Smooth muscle cell (in vitro differentiated cells): Measurements from ENCODE around the gene SND1. TPM values are rescaled to one million over a fixed set of nuclear protein-coding genes. Genes with fewer than 3 reads are reported as not detected.

ENCODE experiments used
- DNase-seq: peaks from one replicate; lab custom pipeline; 2025; ENCODE audit not compliant: unreplicated experiment; lab: John Stamatoyannopoulos, UW
- H2AFZ ChIP-seq: fragments of 200-600 bp; sonication (generic); 2 replicates; pipeline ENCODE4 v1.6.0; 2016; ENCODE audit warnings: antibody characterized with exemption, low read depth, mild to moderate bottlenecking
- H3F3A ChIP-seq: fragments of 200-600 bp; sonication (generic); 2 replicates; pipeline ENCODE4 v1.6.0; 2017; ENCODE audit warnings: antibody characterized with exemption, low read depth
- H3K27ac ChIP-seq: fragments of 200-600 bp; sonication (generic); 2 replicates; pipeline ENCODE4 v1.5.1; 2016; ENCODE audit warnings: low read depth, mild to moderate bottlenecking
- H3K27me3 ChIP-seq: fragments of 200-600 bp; sonication (generic); 2 replicates; pipeline ENCODE4 v1.6.1; 2016; ENCODE audit warnings: low read depth, mild to moderate bottlenecking
- H3K36me3 ChIP-seq: fragments of 200-600 bp; sonication (generic); 2 replicates; pipeline ENCODE4 v1.5.1; 2016; ENCODE audit warnings: low read depth
- H3K4me1 ChIP-seq: fragments of 200-600 bp; sonication (generic); 2 replicates; pipeline ENCODE4 v1.5.1; 2016; ENCODE audit warnings: low read depth
- H3K4me2 ChIP-seq: fragments of 200-600 bp; sonication (generic); 2 replicates; pipeline ENCODE4 v1.6.0; 2016; ENCODE audit warnings: mild to moderate bottlenecking
- H3K4me3 ChIP-seq: fragments of 200-600 bp; sonication (generic); 2 replicates; pipeline ENCODE4 v1.5.1; 2016; ENCODE audit warnings: mild to moderate bottlenecking
- H3K79me2 ChIP-seq: fragments of 200-600 bp; sonication (generic); 2 replicates; pipeline ENCODE4 v1.6.0; 2016; ENCODE audit warnings: low read depth, mild to moderate bottlenecking
- H3K9ac ChIP-seq: fragments of 200-600 bp; sonication (generic); 2 replicates; pipeline ENCODE4 v1.6.0; 2016; ENCODE audit warnings: low read depth
- H3K9me3 ChIP-seq: fragments of 200-600 bp; sonication (generic); replicated peaks from 2 replicates; pipeline ENCODE4 v1.5.1; 2016; ENCODE audit warnings: low read depth
- H4K20me1 ChIP-seq: fragments of 200-600 bp; sonication (generic); 2 replicates; pipeline ENCODE4 v1.6.0; 2016; ENCODE audit warnings: low read depth
- CTCF ChIP-seq: fragments of 200-600 bp; sonication (generic); IDR thresholded peaks from 2 replicates; pipeline ENCODE4 v1.5.1; 2017; ENCODE audit warnings: borderline replicate concordance, mild to moderate bottlenecking, antibody characterized with exemption; ENCODE audit not compliant: insufficient read depth, poor library complexity, severe bottlenecking
- WGBS: methylation state at CpG from one replicate; pipeline ENCODE4 v1.1.7; 2016; ENCODE audit warnings: low lambda C conversion rate; 5-methylcytosine and 5-hydroxymethylcytosine counted together
- polyA plus RNA-seq: library from polyadenylated mRNA; unstranded; fragments of >200 nt; fragmentation: Nextera tagmentation; extraction: Ambion mirVana; gene quantifications from 2 replicates; pipeline ENCODE4 v1.2.1, GENCODE V29; 2016
- total RNA-seq: library from RNA; depleted of rRNA; stranded (reverse); fragments of >200 nt; gene quantifications from 2 replicates; pipeline ENCODE4 v1.2.3, GENCODE V29; 2014

The SND1 gene
- total and polyA plus RNA-seq, 2 experiments from 2014 or later, result 129 to 136 TPM

DNA sequence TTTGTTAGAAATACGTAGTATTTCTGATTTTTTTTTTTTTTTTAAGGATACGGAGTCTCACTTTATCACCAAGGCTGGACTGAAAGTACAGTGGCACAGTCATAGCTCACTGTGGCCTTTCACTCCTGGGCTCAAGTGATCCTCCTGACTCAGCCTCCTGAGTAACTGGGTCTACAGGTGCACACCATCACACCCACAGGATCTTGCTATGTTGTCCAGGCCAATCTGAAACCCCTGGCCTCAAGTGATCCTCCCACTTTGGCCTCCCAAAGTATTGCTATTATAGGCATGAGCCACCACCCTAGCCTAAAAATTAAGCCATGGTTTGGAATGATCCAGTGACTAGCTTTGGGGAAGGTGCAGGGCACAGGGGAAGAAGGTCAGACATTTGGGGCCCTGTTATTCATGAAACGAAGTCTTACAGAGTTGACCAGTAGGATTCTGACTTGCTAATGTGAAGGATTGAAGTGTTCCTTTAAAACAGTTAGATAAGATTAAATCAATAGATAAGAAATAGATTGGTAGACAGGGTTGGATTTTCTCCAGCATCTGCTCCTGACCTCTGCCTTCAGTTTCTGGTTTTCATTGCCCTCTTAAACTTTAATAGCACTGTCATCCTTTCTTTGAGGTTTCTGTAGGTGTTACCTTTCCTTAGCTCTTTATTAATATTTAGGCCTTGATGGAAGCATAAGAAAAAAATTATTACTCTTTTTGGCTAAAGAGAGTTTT is 257.6 kb downstream of the SND1 start:
- H3K4me3 ChIP-seq, result no peak overlapping the region
- H3K79me2 ChIP-seq, result peaks cover 34% of the 10 kb centered on the region
- WGBS, result 89% methylated on average over 3 of the region's 3 CpGs
- H3K27me3 ChIP-seq, result no peaks in the 10 kb centered on the region
- H2AFZ ChIP-seq, result no peak overlapping the region
- no peaks in the 10 kb centered on the region for H3K36me3 ChIP-seq
- H3K27ac ChIP-seq, result no peak overlapping the region
- no peaks in the 10 kb centered on the region for H3K9me3 ChIP-seq
- no peak overlapping the region for H3K4me2 ChIP-seq
- H3K4me1 ChIP-seq, result peaks cover 6% of the 10 kb centered on the region
- H4K20me1 ChIP-seq, result peaks cover 100% of the 10 kb centered on the region
- TF ChIP-seq CTCF, result no peak
- H3K9ac ChIP-seq, result no peak overlapping the region
- peaks cover 12% of the 10 kb centered on the region for H3F3A ChIP-seq
- DNase-seq, result no peak

DNA sequence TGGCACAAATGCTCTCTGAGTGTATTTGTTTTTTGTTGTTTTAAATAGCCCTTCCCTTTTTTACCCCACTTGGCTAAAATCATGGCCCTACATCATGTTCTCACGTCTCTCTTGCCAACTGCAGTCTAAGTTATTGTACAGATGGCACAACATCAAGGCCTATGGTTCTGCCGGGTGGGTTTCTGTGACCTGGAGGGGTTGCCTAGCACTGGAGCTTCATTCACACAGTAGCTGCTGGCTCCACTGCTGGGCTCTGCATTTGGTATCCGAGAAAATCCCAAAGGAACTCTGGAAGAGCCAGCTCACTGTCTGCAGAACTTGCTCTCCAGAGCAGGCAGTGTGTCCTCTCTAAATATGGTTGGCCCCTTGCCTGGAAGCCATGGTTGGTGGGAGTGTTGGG is 258.7 kb downstream of the SND1 start:
- Histone ChIP-seq H3K79me2 (peaks cover 42% of the 10 kb centered on the region), H3K36me3 (no peaks in the 10 kb centered on the region), H3K4me2 (no peak overlapping the region), H3F3A (peaks cover 7% of the 10 kb centered on the region), H3K4me1 (no peaks in the 10 kb centered on the region), H4K20me1 (peaks cover 100% of the 10 kb centered on the region), H3K9ac (no peak overlapping the region), H3K4me3 (no peak overlapping the region), H2AFZ (no peak overlapping the region), H3K27me3 (no peaks in the 10 kb centered on the region), H3K9me3 (no peaks in the 10 kb centered on the region), H3K27ac (no peak overlapping the region)
- no peak for DNase-seq
- TF ChIP-seq CTCF, result no peak
- WGBS, result 99% methylated on average over 3 of the region's 3 CpGs

DNA sequence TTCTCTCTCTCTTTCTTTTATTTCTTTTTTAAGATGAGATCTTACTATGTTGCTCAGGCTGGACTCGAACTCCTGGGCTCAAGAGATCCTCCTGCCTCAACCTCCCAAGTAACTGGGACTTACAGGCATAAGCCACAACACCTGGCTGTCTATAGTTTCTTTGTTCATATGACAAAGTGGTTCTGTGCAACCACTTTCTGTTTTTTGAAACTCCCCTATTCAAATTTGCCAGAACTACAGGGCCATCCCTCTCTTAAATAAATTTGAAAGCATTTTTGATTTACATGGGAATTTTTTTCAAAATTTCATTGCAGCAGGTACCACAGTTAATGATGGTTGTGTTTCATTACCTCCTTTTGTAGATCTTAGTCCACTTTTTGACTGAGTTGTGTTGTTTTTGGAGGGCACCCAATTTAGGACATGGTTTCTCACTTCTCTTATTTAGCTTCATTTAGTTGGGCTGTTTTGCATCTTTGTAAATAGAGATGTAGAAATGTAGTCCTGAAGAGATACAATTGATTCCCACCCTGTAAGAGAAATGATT is 260.0 kb downstream of the SND1 start:
- DNase-seq, result no peak
- no peak overlapping the region for H3K4me3 ChIP-seq
- 100% methylated on average over 1 of the region's 1 CpG for WGBS
- H3K4me1 ChIP-seq, result no peaks in the 10 kb centered on the region
- no peaks in the 10 kb centered on the region for H3K9me3 ChIP-seq
- no peak overlapping the region for H3K27ac ChIP-seq
- no peaks in the 10 kb centered on the region for H3K36me3 ChIP-seq
- no peak for TF ChIP-seq CTCF
- H2AFZ ChIP-seq, result no peak overlapping the region
- H4K20me1 ChIP-seq, result peaks cover 100% of the 10 kb centered on the region
- no peak overlapping the region for H3K4me2 ChIP-seq
- H3F3A ChIP-seq, result no peaks in the 10 kb centered on the region
- H3K79me2 ChIP-seq, result peaks cover 53% of the 10 kb centered on the region
- H3K27me3 ChIP-seq, result no peaks in the 10 kb centered on the region
- no peak overlapping the region for H3K9ac ChIP-seq

- H3K27me3 ChIP-seq, result no peaks in the 10 kb centered on the region
- TF ChIP-seq CTCF, result no peak
- no peaks in the 10 kb centered on the region for H3K36me3 ChIP-seq
- no peak overlapping the region for H3K4me3 ChIP-seq
- no peaks in the 10 kb centered on the region for H3F3A ChIP-seq
- WGBS, result 88% methylated on average over 2 of the region's 2 CpGs
- H3K4me2 ChIP-seq, result no peak overlapping the region
- no peaks in the 10 kb centered on the region for H3K9me3 ChIP-seq
- H3K79me2 ChIP-seq, result peaks cover 56% of the 10 kb centered on the region
- no peak overlapping the region for H3K9ac ChIP-seq
- H3K27ac ChIP-seq, result no peak overlapping the region
- no peaks in the 10 kb centered on the region for H3K4me1 ChIP-seq
- no peak overlapping the region for H2AFZ ChIP-seq
- no peak for DNase-seq
- peaks cover 100% of the 10 kb centered on the region for H4K20me1 ChIP-seq
Measured at GRCh38 chr7:127912901-127913300, 260.9 kb downstream of the SND1 start.
